HepG2 (cell line): ENCODE results near the gene PFKFB4. TPM values are rescaled to one million over a fixed set of nuclear protein-coding genes. Genes with fewer than 3 reads are reported as not detected.

ENCODE experiments used
- HDAC1 ChIP-seq: sonication (generic); formaldehyde crosslinking; IDR thresholded peaks from 2 replicates; pipeline ENCODE4 v1.5.1; 2020; ENCODE audit warnings: mild to moderate bottlenecking, missing genetic modification reagents
- ISX ChIP-seq: sonication (generic); formaldehyde crosslinking; conservative IDR thresholded peaks from 2 replicates; pipeline ENCODE4 v1.5.0; 2020; ENCODE audit warnings: missing genetic modification reagents
- KDM3A ChIP-seq: IDR thresholded peaks from 2 replicates; pipeline ENCODE4 v1.6.1; 2018; ENCODE audit warnings: low read depth, missing compliant biosample characterization
- MAFG ChIP-seq: sonication (generic); formaldehyde crosslinking; IDR thresholded peaks from 2 replicates; pipeline ENCODE4 v1.5.1; 2020; ENCODE audit warnings: mild to moderate bottlenecking, missing genetic modification reagents
- MIER3 ChIP-seq: IDR thresholded peaks from 2 replicates; pipeline ENCODE4 v1.6.1; 2016; ENCODE audit warnings: missing compliant biosample characterization, borderline replicate concordance
- NR2C2 ChIP-seq: sonication (generic); formaldehyde crosslinking; IDR thresholded peaks from 2 replicates; pipeline ENCODE4 v1.4.0; 2020; ENCODE audit warnings: missing genetic modification reagents, mild to moderate bottlenecking, moderate library complexity, borderline replicate concordance
- RCOR2 ChIP-seq: IDR thresholded peaks from 2 replicates; pipeline ENCODE4 v1.6.1; 2016; ENCODE audit warnings: missing biosample characterization, missing genetic modification reagents
- SAFB2 ChIP-seq: sonication (generic); formaldehyde crosslinking; IDR thresholded peaks from 2 replicates; pipeline ENCODE4 v1.5.1; 2020; ENCODE audit warnings: missing genetic modification reagents, low read depth, mild to moderate bottlenecking, borderline replicate concordance
- SMARCC2 ChIP-seq: fragments of 450-650 bp; IDR thresholded peaks from 2 replicates; pipeline ENCODE4 v1.6.1; 2017; ENCODE audit warnings: antibody characterized with exemption, mild to moderate bottlenecking
- STAG1 ChIP-seq: sonication (generic); formaldehyde crosslinking; IDR thresholded peaks from 2 replicates; pipeline ENCODE4 v1.4.0; 2020; ENCODE audit warnings: missing genetic modification reagents
- TARDBP ChIP-seq: sonication (generic); formaldehyde crosslinking; IDR thresholded peaks from 2 replicates; pipeline ENCODE4 v1.8.0; 2022; ENCODE audit warnings: mild to moderate bottlenecking, missing genetic modification reagents
- ZBTB1 ChIP-seq: sonication (generic); formaldehyde crosslinking; IDR thresholded peaks from 2 replicates; pipeline ENCODE4 v1.4.0; 2020; ENCODE audit warnings: missing genetic modification reagents, borderline replicate concordance
- ZNF121 ChIP-seq: sonication (generic); formaldehyde crosslinking; IDR thresholded peaks from 2 replicates; pipeline ENCODE4 v1.5.0; 2020; ENCODE audit warnings: mild to moderate bottlenecking, missing genetic modification reagents
- ZNF605 ChIP-seq: sonication (generic); formaldehyde crosslinking; IDR thresholded peaks from 2 replicates; pipeline ENCODE4 v1.8.0; 2022; ENCODE audit warnings: mild to moderate bottlenecking, missing genetic modification reagents
- polyA plus RNA-seq, 8 experiments: library from polyadenylated mRNA; depleted of rRNA in 3 of 8; stranded (reverse) in 7 of 8; unstranded in 1 of 8; fragments of >200 nt; fragmentation: Illumina TruSeq in 4 of 8; extraction: Trizol in 4 of 8; gene quantifications; 2 replicates each; pipeline versions ENCODE4 v1.2.1 to v1.2.3, GENCODE V29; 2011 to 2016; ENCODE audit warnings: low read depth in 4 of 8, missing spikeins in 1 of 8, mixed read lengths in 1 of 8; ENCODE audit not compliant: insufficient read depth in 1 of 8
- total RNA-seq, 5 experiments: library from RNA; depleted of rRNA; stranded (reverse); fragments of >200 nt; fragmentation: Illumina TruSeq; extraction: Trizol; gene quantifications; 2 replicates each; pipeline ENCODE4 v1.2.3, GENCODE V29; 2016; ENCODE audit warnings: low read depth in 1 of 5
- TF ChIP-seq, protein P1 (sequence below): sonication (generic); formaldehyde crosslinking; IDR thresholded peaks from 2 replicates; pipeline ENCODE4 v1.5.0; 2020; ENCODE audit warnings: mild to moderate bottlenecking, missing genetic modification reagents
- TF ChIP-seq, protein P2 (sequence below): sonication (generic); formaldehyde crosslinking; IDR thresholded peaks from 2 replicates; pipeline ENCODE4 v1.5.0; 2020; ENCODE audit warnings: missing genetic modification reagents, mild to moderate bottlenecking, borderline replicate concordance
- TF ChIP-seq, protein P3 (sequence below): sonication (generic); formaldehyde crosslinking; IDR thresholded peaks from 2 replicates; pipeline ENCODE4 v1.4.0; 2020; ENCODE audit warnings: missing genetic modification reagents; ENCODE audit errors: not compliant biosample characterization
- TF ChIP-seq, protein P4 (sequence below): sonication (generic); formaldehyde crosslinking; IDR thresholded peaks from 2 replicates; pipeline ENCODE4 v1.8.1; 2022; ENCODE audit warnings: mild to moderate bottlenecking, missing genetic modification reagents
- TF ChIP-seq, protein P5 (sequence below): sonication (generic); formaldehyde crosslinking; IDR thresholded peaks from 2 replicates; pipeline ENCODE4 v1.4.0; 2020; ENCODE audit warnings: missing genetic modification reagents
- TF ChIP-seq, protein P6 (sequence below): sonication (generic); formaldehyde crosslinking; IDR thresholded peaks from 2 replicates; pipeline ENCODE4 v1.9.0; 2021; ENCODE audit warnings: missing genetic modification reagents, mild to moderate bottlenecking, borderline replicate concordance

Gene PFKFB4
- total and polyA plus RNA-seq, 2 of the 13 experiments (the other 11 are each of a cell fraction or from before 2014, with no cell fraction given) = 7.1 to 103 TPM

DNA sequence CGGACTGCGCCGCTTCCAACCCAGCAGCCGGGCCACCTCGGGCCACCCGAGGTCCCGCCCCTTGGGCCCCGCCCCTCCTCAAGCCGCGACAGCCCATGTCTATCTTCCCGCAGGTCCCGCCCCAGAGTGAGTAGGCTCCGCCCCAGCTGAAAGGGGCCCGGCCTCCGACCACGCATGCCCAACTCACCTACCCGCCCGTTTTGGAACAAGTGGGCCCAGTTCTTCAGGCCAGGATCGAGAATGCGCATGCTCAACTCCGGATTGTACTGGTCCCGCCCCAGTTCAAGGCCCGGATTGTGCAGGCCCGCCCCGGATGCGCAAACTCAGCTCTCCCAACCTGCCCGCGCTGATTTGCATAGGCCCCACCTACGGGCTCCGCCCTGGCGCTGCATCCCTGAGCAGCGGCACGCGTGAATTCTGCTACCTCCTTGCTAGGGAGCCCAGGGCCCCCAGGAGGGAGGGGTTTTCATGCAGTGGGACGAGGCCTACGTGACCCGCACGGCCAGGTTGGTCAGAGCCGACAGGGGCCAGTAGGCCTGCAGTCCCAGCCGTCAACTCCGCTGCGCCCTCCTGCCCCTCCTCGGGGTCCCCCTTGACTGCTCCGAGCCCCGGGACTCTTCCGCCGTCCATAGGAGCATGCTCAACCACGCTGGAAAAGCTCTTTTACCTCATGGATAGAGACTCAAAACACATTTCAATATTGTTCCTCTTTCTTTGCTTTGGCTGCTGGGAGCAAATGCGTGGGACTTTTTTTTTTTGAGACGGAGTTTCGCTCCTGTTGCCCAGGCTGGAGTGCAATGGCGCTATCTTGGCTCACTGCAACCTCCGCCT lies at the start of gene PFKFB4 (continued):
- TF ChIP-seq MIER3 (CRISPR knock-in tag) = peak; percentile 85; the same call in 1 of the 2 replicates
- no peak for TF ChIP-seq MAFG
- TF ChIP-seq, protein P1, sequence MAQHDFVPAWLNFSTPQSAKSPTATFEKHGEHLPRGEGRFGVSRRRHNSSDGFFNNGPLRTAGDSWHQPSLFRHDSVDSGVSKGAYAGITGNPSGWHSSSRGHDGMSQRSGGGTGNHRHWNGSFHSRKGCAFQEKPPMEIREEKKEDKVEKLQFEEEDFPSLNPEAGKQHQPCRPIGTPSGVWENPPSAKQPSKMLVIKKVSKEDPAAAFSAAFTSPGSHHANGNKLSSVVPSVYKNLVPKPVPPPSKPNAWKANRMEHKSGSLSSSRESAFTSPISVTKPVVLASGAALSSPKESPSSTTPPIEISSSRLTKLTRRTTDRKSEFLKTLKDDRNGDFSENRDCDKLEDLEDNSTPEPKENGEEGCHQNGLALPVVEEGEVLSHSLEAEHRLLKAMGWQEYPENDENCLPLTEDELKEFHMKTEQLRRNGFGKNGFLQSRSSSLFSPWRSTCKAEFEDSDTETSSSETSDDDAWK (CRISPR knock-in tag) = no peak
- TF ChIP-seq NR2C2 (CRISPR knock-in tag) = no peak; the same call in 1 of the 2 replicates
- 0 out of 2 replicates have a peak, but pooled peaks have one; percentile 40 for TF ChIP-seq ZNF121 (CRISPR knock-in tag)
- TF ChIP-seq ZNF605 (CRISPR knock-in tag) = peak; percentile 52
- TF ChIP-seq, protein P2, sequence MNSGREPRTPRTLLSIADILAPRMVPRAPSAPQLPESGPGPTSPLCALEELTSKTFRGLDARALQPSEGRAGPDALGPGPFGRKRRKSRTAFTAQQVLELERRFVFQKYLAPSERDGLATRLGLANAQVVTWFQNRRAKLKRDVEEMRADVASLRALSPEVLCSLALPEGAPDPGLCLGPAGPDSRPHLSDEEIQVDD (CRISPR knock-in tag) = no peak
- TF ChIP-seq RCOR2 (CRISPR knock-in tag) = peak; percentile 69
- peak; percentile 17; the same call in 1 of the 2 replicates for TF ChIP-seq STAG1 (CRISPR knock-in tag)
- TF ChIP-seq, protein P3, sequence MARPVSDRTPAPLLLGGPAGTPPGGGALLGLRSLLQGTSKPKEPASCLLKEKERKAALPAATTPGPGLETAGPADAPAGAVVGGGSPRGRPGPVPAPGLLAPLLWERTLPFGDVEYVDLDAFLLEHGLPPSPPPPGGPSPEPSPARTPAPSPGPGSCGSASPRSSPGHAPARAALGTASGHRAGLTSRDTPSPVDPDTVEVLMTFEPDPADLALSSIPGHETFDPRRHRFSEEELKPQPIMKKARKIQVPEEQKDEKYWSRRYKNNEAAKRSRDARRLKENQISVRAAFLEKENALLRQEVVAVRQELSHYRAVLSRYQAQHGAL (CRISPR knock-in tag) = no peak
- TF ChIP-seq HDAC1 = peak; percentile 82
- peak; percentile 50; the same call in 1 of the 2 replicates for TF ChIP-seq SAFB2 (CRISPR knock-in tag)
- no peak for TF ChIP-seq ZBTB1 (CRISPR knock-in tag)
- TF ChIP-seq SMARCC2 = no peak
- TF ChIP-seq TARDBP (CRISPR knock-in tag) = peak; percentile 84
- TF ChIP-seq ISX (CRISPR knock-in tag) = no peak
- TF ChIP-seq KDM3A (CRISPR knock-in tag) = peak; percentile 60
- TF ChIP-seq, protein P4, sequence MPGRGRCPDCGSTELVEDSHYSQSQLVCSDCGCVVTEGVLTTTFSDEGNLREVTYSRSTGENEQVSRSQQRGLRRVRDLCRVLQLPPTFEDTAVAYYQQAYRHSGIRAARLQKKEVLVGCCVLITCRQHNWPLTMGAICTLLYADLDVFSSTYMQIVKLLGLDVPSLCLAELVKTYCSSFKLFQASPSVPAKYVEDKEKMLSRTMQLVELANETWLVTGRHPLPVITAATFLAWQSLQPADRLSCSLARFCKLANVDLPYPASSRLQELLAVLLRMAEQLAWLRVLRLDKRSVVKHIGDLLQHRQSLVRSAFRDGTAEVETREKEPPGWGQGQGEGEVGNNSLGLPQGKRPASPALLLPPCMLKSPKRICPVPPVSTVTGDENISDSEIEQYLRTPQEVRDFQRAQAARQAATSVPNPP (CRISPR knock-in tag) = no peak
- TF ChIP-seq, protein P5, sequence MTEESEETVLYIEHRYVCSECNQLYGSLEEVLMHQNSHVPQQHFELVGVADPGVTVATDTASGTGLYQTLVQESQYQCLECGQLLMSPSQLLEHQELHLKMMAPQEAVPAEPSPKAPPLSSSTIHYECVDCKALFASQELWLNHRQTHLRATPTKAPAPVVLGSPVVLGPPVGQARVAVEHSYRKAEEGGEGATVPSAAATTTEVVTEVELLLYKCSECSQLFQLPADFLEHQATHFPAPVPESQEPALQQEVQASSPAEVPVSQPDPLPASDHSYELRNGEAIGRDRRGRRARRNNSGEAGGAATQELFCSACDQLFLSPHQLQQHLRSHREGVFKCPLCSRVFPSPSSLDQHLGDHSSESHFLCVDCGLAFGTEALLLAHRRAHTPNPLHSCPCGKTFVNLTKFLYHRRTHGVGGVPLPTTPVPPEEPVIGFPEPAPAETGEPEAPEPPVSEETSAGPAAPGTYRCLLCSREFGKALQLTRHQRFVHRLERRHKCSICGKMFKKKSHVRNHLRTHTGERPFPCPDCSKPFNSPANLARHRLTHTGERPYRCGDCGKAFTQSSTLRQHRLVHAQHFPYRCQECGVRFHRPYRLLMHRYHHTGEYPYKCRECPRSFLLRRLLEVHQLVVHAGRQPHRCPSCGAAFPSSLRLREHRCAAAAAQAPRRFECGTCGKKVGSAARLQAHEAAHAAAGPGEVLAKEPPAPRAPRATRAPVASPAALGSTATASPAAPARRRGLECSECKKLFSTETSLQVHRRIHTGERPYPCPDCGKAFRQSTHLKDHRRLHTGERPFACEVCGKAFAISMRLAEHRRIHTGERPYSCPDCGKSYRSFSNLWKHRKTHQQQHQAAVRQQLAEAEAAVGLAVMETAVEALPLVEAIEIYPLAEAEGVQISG = peak; percentile 86
- TF ChIP-seq, protein P6, sequence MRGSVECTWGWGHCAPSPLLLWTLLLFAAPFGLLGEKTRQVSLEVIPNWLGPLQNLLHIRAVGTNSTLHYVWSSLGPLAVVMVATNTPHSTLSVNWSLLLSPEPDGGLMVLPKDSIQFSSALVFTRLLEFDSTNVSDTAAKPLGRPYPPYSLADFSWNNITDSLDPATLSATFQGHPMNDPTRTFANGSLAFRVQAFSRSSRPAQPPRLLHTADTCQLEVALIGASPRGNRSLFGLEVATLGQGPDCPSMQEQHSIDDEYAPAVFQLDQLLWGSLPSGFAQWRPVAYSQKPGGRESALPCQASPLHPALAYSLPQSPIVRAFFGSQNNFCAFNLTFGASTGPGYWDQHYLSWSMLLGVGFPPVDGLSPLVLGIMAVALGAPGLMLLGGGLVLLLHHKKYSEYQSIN (CRISPR knock-in tag) = no peak
